PFSK-1 (cell line): ENCODE results near the gene NISCH.

Experiments used
- FOXP2 ChIP-seq: optimal IDR thresholded peaks from 2 replicates; pipeline ENCODE3; 2011; ENCODE audit warnings: borderline replicate concordance, control low read depth, inconsistent platforms; ENCODE audit not compliant: insufficient read depth; ENCODE audit errors: extremely low read length, extremely low read depth
- POLR2AphosphoS5 ChIP-seq: IDR thresholded peaks from 2 replicates; pipeline ENCODE4 v1.6.1; 2012; ENCODE audit warnings: low read depth, mild to moderate bottlenecking, control low read depth, low read length, moderate library complexity
- REST ChIP-seq, 2 experiments: IDR thresholded peaks; 2 replicates each; pipeline versions ENCODE4 v1.6.1 to v1.8.0; 2011 to 2012; ENCODE audit warnings: low read depth in 2 of 2, low read length in 2 of 2, control low read depth in 1 of 2, inconsistent platforms in 1 of 2, mild to moderate bottlenecking in 1 of 2, moderate library complexity in 1 of 2; ENCODE audit not compliant: insufficient read depth in 1 of 2
- SIN3A ChIP-seq: IDR thresholded peaks from 2 replicates; pipeline ENCODE4 v1.6.1; 2012; ENCODE audit warnings: mild to moderate bottlenecking, low read length, moderate library complexity, borderline replicate concordance; ENCODE audit not compliant: insufficient read depth
- TAF1 ChIP-seq: IDR thresholded peaks from 2 replicates; pipeline ENCODE4 v1.6.1; 2012; ENCODE audit warnings: low read length, control low read depth, borderline replicate concordance; ENCODE audit not compliant: insufficient read depth

The NISCH gene

GRCh38 chr3:52440671-52441070, 14.7 kb upstream of the NISCH start:
- TF ChIP-seq TAF1: no peak
- TF ChIP-seq POLR2AphosphoS5: no peak
- no peak for TF ChIP-seq FOXP2
- TF ChIP-seq REST (IDR thresholded peaks at IDR 0.05; ENCODE audit: insufficient read depth in 1 of 2, low read depth in 2 of 2, low read length in 2 of 2): no peak
- no peak for TF ChIP-seq SIN3A

- TF ChIP-seq TAF1: no peak
- TF ChIP-seq REST (IDR thresholded peaks at IDR 0.05; ENCODE audit: insufficient read depth in 1 of 2, low read depth in 2 of 2, low read length in 2 of 2): no peak
- TF ChIP-seq FOXP2: no peak
- no peak for TF ChIP-seq SIN3A
- TF ChIP-seq POLR2AphosphoS5: no peak
Observed at GRCh38 chr3:52441091-52441771, 14.2 kb upstream of the NISCH start.

- no peak for TF ChIP-seq REST (IDR thresholded peaks at IDR 0.05; ENCODE audit: insufficient read depth in 1 of 2, low read depth in 2 of 2, low read length in 2 of 2)
- no peak for TF ChIP-seq FOXP2
- TF ChIP-seq TAF1: no peak
- no peak for TF ChIP-seq POLR2AphosphoS5
- no peak for TF ChIP-seq SIN3A
Observed at GRCh38 chr3:52441772-52442332, 13.6 kb upstream of the NISCH start.

- TF ChIP-seq SIN3A (no peak), REST (IDR thresholded peaks at IDR 0.05; ENCODE audit: insufficient read depth in 1 of 2, low read depth in 2 of 2, low read length in 2 of 2) (no peak), POLR2AphosphoS5 (no peak), TAF1 (no peak), FOXP2 (no peak)
Observed at GRCh38 chr3:52442409-52443267, 12.8 kb upstream of the NISCH start.
